Body of pancreas (tissue), 4 donors: ENCODE results near the gene TBCK. TPM values are rescaled to one million over a fixed set of nuclear protein-coding genes. Genes with fewer than 3 reads are reported as not detected.

Experiments
- ATAC-seq: fragments of 150-250 bp; one replicate; pipeline ENCODE4 v1.9.1; 2016
- DNase-seq, 4 donors: peaks; one replicate each; pipeline ENCODE4 v3.0.0-alpha.2; 2019
- H3K27ac ChIP-seq, 4 donors: fragments of 200-600 bp; sonication (generic); 1 replicate in 3 of 4; 2 replicates in 1 of 4; pipeline versions ENCODE4 v1.5.1 to v1.6.1; 2016 to 2019; ENCODE audit warnings: mild to moderate bottlenecking in 1 of 4, mixed read lengths in 1 of 4, moderate library complexity in 1 of 4
- H3K27me3 ChIP-seq, 2 donors: fragments of 200-600 bp; sonication (generic); one replicate each; pipeline ENCODE4 v1.6.0; 2016; ENCODE audit warnings: mild to moderate bottlenecking in 1 of 2
- H3K36me3 ChIP-seq, 2 donors: fragments of 200-600 bp; sonication (generic); replicated peaks in 1 of 2; 2 replicates each; pipeline ENCODE4 v1.5.1; 2016; ENCODE audit warnings: low read depth in 2 of 2; ENCODE audit not compliant: insufficient read depth in 1 of 2
- H3K4me1 ChIP-seq: fragments of 200-600 bp; sonication (generic); one replicate; pipeline ENCODE4 v1.6.0; 2016
- H3K4me3 ChIP-seq, 2 donors: fragments of 200-600 bp; sonication (generic); 1 replicate in 1 of 2; 2 replicates in 1 of 2; pipeline ENCODE4 v1.5.1; 2016 to 2019
- H3K9me3 ChIP-seq, 3 donors: fragments of 200-600 bp; sonication (generic); 1 replicate in 2 of 3; 2 replicates in 1 of 3; pipeline ENCODE4 v1.5.1; 2016
- CTCF ChIP-seq, 7 experiments: fragments of 450-650 bp in 4 of 7; fragments of 200-600 bp in 3 of 7; sonication (generic) in 3 of 7; IDR thresholded peaks; one replicate each; pipeline ENCODE4 v1.5.1; 2016 to 2019; ENCODE audit warnings: antibody characterized with exemption in 7 of 7
- POLR2A ChIP-seq, 3 donors: fragments of 450-650 bp; IDR thresholded peaks; one replicate each; pipeline ENCODE4 v1.6.1; 2016; ENCODE audit warnings: antibody characterized with exemption in 3 of 3, mild to moderate bottlenecking in 2 of 3
- WGBS, 2 donors: methylation state at CpG; one replicate each; pipeline ENCODE4 v1.1.5; 2017; 5-methylcytosine and 5-hydroxymethylcytosine counted together
- intact Hi-C: fragments of 100-400 bp; cut with DNase I; formaldehyde crosslinking; loops from one replicate; pipeline ENCODE4 v1.15.1; 2023
- total RNA-seq, 2 donors: library from RNA; depleted of rRNA; stranded (reverse); fragments of >200 nt; gene quantifications; one replicate each; pipeline ENCODE4 v1.1.0, GENCODE V29; 2016

Gene TBCK
- total RNA-seq, 2 donors from 2014 or later, result 24.7 to 28.5 TPM

GRCh38 chr4:106104276-106104675 is 211.7 kb downstream of the TBCK start:
- peaks cover 5% of the 10 kb centered on the region for H3K4me1 ChIP-seq
- intact Hi-C loops, result no loop called here
- H3K36me3 ChIP-seq, result peaks cover 0 to 2% of the 10 kb centered on the region in 2 donors
- no peaks in the 10 kb centered on the region for H3K9me3 ChIP-seq
- DNase-seq, result no peak
- no peaks in the 10 kb centered on the region for H3K27me3 ChIP-seq
- H3K4me3 ChIP-seq, result no peak overlapping the region
- H3K27ac ChIP-seq, result no peak overlapping the region
- TF ChIP-seq CTCF (IDR thresholded peaks at IDR 0.05) (no peak), POLR2A (IDR thresholded peaks at IDR 0.05) (no peak)
- WGBS, 2 donors, result 63 to 71% methylated on average over 1 of the region's 1 CpG
- ATAC-seq, result no peak

- Histone ChIP-seq H3K36me3 (no peaks in the 10 kb centered on the region), H3K27ac (no peak overlapping the region), H3K4me1 (no peaks in the 10 kb centered on the region), H3K9me3 (peaks cover 0 to 2% (median 0%) of the 10 kb centered on the region in 3 donors), H3K27me3 (no peaks in the 10 kb centered on the region), H3K4me3 (no peak overlapping the region)
- ATAC-seq, result no peak
- TF ChIP-seq POLR2A (IDR thresholded peaks at IDR 0.05) (no peak), CTCF (IDR thresholded peaks at IDR 0.05) (no peak)
- intact Hi-C loops, result no loop called here
- DNase-seq, result no peak
- 21 to 26% methylated on average over 1 of the region's 1 CpG for WGBS, 2 donors
These were observed 219.6 kb downstream of the TBCK start for GRCh38 chr4:106096454-106096853.

GRCh38 chr4:106095408-106095807 is 220.6 kb downstream of the TBCK start:
- Histone ChIP-seq H3K4me3 (no peak overlapping the region), H3K36me3 (no peaks in the 10 kb centered on the region), H3K27ac (no peak overlapping the region), H3K27me3 (no peaks in the 10 kb centered on the region), H3K4me1 (no peaks in the 10 kb centered on the region), H3K9me3 (peaks cover 0 to 12% (median 0%) of the 10 kb centered on the region in 3 donors)
- TF ChIP-seq CTCF (IDR thresholded peaks at IDR 0.05) (no peak), POLR2A (IDR thresholded peaks at IDR 0.05) (no peak)
- intact Hi-C loops, result no loop called here
- WGBS, 2 donors, result 56 to 69% methylated on average over 2 of the region's 2 CpGs
- no peak for DNase-seq
- no peak for ATAC-seq

- 90 to 91% methylated on average over 5 to 23 of the region's 24 CpGs for WGBS, 2 donors
- DNase-seq (no peak), ATAC-seq (no peak)
- no peak for TF ChIP-seq CTCF (IDR thresholded peaks at IDR 0.05)
- TF ChIP-seq POLR2A (IDR thresholded peaks at IDR 0.05), result no peak
- Histone ChIP-seq H3K27me3 (no peaks in the 10 kb centered on the region), H3K27ac (no peak overlapping the region), H3K4me1 (no peaks in the 10 kb centered on the region), H3K36me3 (no peaks in the 10 kb centered on the region), H3K9me3 (peaks cover 0 to 17% (median 0%) of the 10 kb centered on the region in 3 donors), H3K4me3 (no peak overlapping the region)
- intact Hi-C loops, result no loop called here
These were observed 223.5 kb downstream of the TBCK start for GRCh38 chr4:106092361-106093040.

GRCh38 chr4:106090826-106091225 is 225.2 kb downstream of the TBCK start:
- Histone ChIP-seq H3K9me3 (peaks cover 0 to 21% (median 0%) of the 10 kb centered on the region in 3 donors), H3K4me1 (no peaks in the 10 kb centered on the region), H3K4me3 (no peak overlapping the region), H3K36me3 (no peaks in the 10 kb centered on the region), H3K27ac (no peak overlapping the region), H3K27me3 (no peaks in the 10 kb centered on the region)
- intact Hi-C loops, result no loop called here
- ATAC-seq (no peak), DNase-seq (no peak)
- no peak for TF ChIP-seq POLR2A (IDR thresholded peaks at IDR 0.05)
